ENCODE data around the gene KDM7A.
"Not testable (repeated sequence)": the region's sequence is repeated elsewhere in the genome, so short reads cannot be mapped to it uniquely, and the experiment has no call there.

Gene KDM7A

DNA sequence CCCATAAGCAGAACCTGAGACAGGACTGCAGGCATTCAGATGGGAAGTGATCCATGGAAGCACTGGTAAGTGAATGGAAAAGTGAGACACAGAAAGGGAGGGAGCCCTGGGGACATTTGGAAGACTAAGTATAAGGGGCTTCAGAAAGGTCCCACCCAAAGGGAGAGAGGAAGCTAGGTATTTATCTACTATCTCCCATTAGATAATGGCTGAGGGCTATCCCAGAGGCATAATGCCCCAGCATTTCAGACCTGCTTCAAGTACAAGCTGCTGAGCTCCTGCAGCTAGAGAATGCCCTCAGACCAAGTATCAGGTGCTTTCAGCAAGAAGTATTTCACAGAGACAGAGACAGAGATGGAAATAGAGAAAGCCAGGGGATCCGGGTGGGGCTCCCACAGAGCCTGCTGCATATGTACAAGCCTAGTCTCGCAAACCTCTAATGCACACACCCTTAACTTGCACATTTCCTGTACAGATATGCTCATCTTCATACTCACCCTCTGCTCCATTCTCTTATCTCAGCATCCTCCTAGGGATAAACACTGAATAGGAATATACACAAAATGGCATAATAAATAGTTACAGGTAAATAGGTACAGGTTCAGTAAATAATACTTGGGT is 20.2 kb downstream of the KDM7A start:
- DNase-seq, result no peak

DNA sequence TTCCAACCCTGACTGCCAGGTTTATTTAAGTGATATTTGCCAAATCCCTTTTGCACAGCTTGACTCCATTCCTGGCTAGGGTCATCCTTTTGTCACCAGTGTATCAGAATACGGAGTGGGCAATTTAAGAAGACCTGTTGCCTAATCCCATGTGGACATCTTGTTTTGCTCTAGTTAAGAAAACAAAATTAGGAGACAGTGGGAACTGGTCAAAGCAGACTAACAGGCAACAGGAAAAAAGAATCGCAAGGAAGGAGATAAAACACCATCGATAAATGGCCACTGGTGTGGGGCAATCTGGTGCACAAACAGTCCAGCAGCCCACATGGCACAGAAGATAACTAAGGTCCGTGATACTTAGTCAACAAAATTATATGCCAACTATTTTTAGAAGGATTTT is 21.4 kb downstream of the KDM7A start:
- DNase-seq, result no peak

GRCh38 chr7:140153666-140154161 is 23.1 kb downstream of the KDM7A start:
- DNase-seq, result no peak

DNA sequence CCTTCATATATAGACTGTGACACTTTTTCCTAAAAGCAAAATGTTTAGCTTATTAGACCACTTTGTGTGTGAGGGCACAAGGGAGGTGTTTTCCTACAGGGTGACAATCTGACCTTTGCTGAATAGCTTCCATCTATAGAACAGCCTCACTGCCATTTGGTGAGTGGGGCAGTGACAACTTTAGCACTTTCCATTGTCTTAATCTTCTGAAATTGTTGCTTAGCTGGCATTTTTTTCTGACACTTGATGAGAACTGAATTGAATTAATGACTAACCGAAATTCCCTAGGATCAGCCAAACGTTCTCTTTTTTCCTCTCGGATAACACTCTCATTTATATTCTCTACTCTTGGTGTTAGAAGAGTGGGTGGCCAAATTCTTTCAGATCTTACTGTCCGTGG is 30.2 kb downstream of the KDM7A start:
- no peak for DNase-seq

DNA sequence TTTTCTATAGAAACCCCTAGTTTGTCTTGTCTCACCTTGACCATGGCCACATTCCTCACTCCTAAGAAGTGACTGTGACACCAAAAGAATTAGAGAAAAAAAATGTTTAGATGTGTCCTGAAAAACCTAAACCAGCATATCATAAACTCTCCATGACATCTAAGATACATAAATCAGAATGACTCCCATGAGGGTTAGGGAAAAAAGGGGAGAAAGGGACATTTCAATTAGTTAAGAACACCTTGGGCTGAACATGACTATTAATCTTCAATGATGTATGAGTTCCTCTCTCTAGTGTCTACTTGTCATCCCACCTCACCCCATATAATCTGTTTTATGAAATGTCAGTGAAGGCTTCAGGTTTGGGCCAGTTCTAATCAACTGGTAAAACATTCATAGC is 31.1 kb downstream of the KDM7A start:
- no peak for DNase-seq

GRCh38 chr7:140144821-140145220 is 32.0 kb downstream of the KDM7A start:
- no peak for DNase-seq

DNA sequence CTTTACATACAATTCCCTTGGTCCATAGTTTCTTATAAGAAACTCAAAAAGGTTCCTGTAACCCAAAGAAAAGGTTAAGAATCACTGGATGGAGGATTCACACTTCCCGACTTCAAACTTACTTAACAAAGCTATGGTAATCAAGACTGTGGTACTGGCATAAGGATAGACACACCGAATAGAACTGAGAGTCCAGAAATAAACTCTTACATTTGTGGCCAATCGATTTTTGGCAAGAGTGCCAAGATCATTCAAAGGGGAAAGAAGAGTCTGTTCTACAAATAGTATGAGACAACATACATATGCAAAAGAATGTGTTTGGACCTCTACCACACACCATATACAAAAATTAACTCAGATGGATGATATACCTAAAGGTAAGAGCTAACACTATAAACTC is 32.8 kb downstream of the KDM7A start:
- no peak for DNase-seq

DNA sequence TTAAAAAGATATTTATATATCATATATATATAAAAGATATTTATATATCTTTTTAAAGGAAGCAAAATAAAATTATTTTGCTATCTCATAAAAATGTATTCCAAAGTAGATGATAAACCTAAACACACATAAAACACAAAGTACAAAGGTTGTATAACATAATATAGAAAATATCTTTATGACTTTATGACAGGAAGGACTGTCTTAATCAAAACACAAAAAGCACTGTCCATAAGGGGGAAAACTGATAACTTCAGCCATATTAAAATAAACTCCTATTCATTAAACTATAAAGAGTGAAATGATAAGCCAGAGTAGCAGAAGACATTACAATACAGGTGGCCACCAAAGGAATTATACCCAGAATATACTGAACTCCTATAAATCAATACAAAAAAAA is 34.8 kb downstream of the KDM7A start:
- DNase-seq, result no peak

GRCh38 chr7:140141256-140141655 is 35.5 kb downstream of the KDM7A start:
- no peak for DNase-seq

- no peak for DNase-seq
Observed at GRCh38 chr7:140137078-140137477, 39.7 kb downstream of the KDM7A start.

DNA sequence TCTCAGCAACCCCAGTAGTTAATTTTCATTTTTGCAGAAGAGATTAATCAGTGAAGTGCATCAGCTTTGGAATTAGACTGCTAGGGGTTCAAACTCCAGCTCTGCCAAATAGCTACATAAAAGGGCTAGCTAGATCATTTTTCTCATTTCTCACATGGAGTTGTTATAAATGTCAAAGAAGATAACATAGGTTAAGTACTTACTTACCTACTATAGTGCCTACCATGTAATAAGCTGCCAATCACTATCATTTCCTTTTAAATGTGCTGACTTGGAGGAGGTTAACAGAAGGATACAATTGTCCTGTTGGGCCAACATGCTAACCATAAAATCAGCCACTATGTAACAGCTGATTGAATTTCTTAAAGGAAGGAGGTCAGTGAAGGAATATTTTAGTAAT is 40.7 kb downstream of the KDM7A start:
- DNase-seq, result no peak

DNA sequence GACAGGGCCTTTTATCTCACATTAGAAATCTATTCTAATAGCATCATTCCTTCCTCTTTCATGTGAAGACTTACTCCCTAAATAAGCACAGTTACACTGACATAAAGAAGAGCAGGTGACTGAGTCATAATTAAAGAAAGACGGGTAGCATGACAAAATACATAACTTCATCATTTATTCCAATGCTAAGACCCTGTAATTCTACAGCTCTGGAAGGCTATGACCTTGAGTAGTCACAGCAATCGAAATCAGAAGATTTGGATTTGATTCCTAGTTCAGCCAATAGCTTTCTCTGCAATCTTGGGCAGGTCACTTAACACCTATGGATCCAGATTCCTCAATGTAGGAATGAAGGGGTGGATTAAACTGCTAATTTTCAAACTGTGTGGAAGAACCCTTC is 42.7 kb downstream of the KDM7A start:
- DNase-seq, result no peak

- DNase-seq, result no peak
Observed at GRCh38 chr7:140127360-140128127, 49.2 kb downstream of the KDM7A start.

DNA sequence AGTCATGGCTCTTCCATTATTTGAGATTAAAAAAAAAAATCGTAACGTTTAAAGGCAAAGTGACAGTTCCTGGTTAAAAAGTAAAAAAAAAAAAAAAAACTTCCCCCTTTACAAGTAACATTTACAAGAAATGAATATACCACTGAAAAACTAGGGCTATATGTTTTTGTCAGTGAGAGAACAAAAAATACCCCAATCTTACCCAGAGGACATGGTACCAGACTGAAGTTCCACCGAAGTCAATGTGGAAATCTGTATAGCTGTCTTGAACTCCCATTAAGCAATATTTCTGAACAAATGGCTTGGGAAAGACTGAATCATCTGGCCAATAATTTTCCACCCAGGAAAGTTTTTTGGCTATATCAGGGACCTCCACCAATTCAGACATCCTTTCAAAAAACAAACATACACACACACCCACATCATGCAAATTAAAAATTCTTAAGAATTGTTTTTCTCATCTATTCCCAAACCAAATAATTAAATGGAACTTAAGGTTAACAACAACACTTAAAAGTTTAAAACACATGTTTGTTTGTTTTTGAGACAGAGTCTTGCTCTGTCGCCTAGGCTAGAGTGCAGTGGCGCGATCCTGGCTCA is 50.2 kb downstream of the KDM7A start:
- DNase-seq, result no peak

GRCh38 chr7:140122965-140123364 is 53.8 kb downstream of the KDM7A start:
- no peak for DNase-seq

GRCh38 chr7:140121326-140121725 is 55.5 kb downstream of the KDM7A start:
- no peak for DNase-seq

DNA sequence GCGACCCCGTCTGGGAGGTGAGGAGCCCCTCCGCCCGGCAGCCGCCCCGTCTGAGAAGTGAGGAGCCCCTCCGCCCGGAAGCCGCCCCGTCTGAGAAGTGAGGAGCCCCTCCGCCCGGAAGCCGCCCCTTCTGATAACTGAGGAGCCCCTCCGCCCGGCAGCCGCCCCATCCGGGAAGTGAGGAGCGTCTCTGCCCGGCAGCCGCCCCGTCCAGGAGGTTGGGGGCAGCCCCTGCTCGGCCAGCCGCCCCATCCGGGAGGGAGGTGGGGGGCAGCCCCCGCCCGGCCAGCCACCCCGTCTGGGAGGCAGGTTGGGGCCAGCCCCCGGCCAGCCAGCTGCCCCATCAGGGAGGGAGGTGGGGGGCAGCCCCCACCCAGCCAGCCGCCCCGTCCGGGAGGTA is 62.0 kb downstream of the KDM7A start:
- not testable (repeated sequence) for DNase-seq

GRCh38 chr7:140108777-140109176 is 68.0 kb downstream of the KDM7A start:
- not testable (repeated sequence) for DNase-seq

- no peak for DNase-seq
Observed at GRCh38 chr7:140096459-140096858, 80.3 kb downstream of the KDM7A start.

DNA sequence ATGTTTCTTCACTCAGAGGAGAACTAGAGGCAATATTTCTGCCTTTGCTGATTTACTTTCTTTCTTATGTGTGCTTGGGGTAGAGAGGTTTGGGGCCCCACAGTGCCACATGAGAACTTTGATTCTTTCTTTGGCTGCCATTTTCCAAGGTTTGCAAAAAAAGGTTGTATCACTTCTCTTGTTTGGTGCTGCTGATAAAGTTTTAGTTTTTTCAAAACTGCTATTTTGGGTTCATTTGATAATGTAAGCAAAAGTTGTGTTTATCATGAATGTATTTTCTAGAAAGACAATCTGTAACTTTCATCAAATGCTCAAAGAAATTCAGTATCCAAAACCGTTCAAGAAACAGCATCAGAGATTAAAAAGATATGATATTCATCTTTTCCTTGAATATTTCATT is 83.4 kb downstream of the KDM7A start:
- DNase-seq, result no peak

DNA sequence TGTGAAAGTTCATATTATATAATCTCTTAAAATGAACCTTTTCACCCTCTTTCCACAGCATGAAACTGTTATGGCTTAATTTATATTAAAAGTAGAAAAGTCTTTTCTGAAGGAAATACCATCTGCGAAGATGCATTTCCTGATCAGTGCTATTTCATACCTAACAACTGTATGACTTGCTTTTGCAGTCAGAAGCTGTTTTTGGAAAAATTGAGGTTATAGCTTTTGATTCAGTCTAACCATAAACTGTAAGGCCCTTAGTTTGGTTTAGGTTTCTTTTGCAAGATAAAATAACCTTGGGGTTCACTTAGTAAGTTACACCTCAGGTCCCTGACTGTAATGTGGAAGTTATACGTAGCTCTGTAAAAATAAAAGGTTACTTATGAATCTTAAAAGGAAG is 91.3 kb downstream of the KDM7A start:
- no peak for DNase-seq

DNA sequence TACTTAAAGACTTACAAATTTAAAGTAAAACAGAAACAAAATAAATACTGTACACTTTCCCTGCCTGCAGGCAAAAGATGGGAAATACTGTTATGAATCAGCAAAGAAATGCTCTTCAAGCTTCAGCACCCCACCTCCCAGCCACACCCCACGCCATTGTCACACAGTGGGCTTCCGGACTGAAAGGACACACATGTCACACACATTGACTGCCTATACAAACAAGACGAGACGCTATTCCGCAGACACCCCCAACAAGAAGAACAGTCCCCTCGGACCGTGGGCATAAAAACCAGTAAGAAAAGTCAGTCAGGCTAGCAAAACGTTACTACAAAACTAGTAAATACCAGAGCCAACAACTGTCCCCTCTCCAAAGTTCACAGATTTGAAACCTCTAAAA is 91.8 kb downstream of the KDM7A start:
- DNase-seq, result peak; percentile 44

GRCh38 chr7:140084142-140084655 is 92.6 kb downstream of the KDM7A start:
- no peak for DNase-seq

- no peak for DNase-seq
Observed at GRCh38 chr7:140082770-140083169, 94.0 kb downstream of the KDM7A start.

All from CD4-positive, alpha-beta T cell treated with Interleukin-17A for 4 hours (primary cell).